K562 (cell line): ENCODE data around the gene PRKCE.

ENCODE experiments used
- BRD9 ChIP-seq: fragments of 450-650 bp; IDR thresholded peaks from 2 replicates; pipeline ENCODE4 v1.6.1; 2018; ENCODE audit warnings: low read depth; ENCODE audit not compliant: partially characterized antibody
- FOXA3 ChIP-seq, 2 experiments: fragments of 450-650 bp in 1 of 2; sonication (generic) in 1 of 2; formaldehyde crosslinking; IDR thresholded peaks in 1 of 2; conservative IDR thresholded peaks in 1 of 2; 2 replicates each; pipeline versions ENCODE4 v1.4.0 to v1.8.0; 2020 to 2022; ENCODE audit warnings: mild to moderate bottlenecking in 2 of 2, missing genetic modification reagents in 1 of 2
- RNF2 ChIP-seq: sonication (generic); IDR thresholded peaks from 2 replicates; pipeline ENCODE4 v1.6.1; 2016
- ZNF12 ChIP-seq: sonication (generic); formaldehyde crosslinking; IDR thresholded peaks from 2 replicates; pipeline ENCODE4 v1.4.0; 2020; ENCODE audit warnings: mild to moderate bottlenecking, missing genetic modification reagents

- TF ChIP-seq RNF2 = no peak
- no peak for TF ChIP-seq ZNF12 (CRISPR knock-in tag)
- no peak for TF ChIP-seq FOXA3 (CRISPR knock-in tag; conservative IDR thresholded peaks at IDR 0.05 in 1 of 2, IDR thresholded peaks at IDR 0.05 in 1 of 2)
- no peak for TF ChIP-seq BRD9
Measured at GRCh38 chr2:46025676-46026075, 374.2 kb downstream of the PRKCE start.
